GM12892 (cell line): Measurements from ENCODE around the gene STIMATE.

ENCODE experiments used
- POLR2A ChIP-seq: IDR thresholded peaks from 2 replicates; pipeline ENCODE4 v1.6.1; 2011; ENCODE audit warnings: low read depth, low read length, control low read depth
- POLR2AphosphoS5 ChIP-seq: IDR thresholded peaks from 2 replicates; pipeline ENCODE4 v1.6.1; 2011; ENCODE audit warnings: low read depth, low read length, control low read depth

DNA sequence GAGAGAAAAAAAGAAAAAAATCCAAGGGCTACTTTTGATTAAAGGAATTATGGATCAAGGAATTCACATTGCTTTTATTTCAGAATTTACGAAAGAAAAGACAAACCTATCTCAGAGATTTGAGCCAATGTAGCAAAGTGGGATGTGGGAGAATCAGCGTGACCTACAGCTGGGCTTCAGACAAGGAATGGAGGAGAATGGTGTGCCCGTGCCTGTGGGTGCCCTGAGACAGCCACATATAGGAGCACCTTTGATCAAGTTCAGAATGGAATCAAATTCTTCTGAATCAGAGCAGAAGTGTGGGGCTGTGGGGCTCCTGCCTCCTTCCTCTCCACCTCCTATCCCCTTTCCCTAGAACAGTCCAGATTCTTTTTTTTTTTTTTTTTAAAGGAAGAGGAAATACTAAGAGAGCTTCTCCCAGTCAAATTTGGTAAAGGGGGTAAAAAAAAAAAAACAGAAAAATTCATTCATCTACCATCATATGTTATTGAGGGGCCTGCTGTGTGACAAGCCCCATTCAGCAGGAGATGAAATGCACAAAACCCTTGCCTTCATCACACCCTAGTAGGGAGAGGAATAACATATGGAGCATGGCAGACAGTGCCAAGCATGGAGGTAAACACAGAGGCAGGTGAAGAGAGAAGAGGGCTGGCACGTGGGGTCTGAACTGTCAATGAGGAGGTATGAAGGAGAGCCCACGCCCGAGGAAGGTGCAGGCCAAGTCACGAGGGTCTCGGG, 37.5 kb downstream of the STIMATE start:
- TF ChIP-seq POLR2AphosphoS5 (no peak), POLR2A (no peak)
